Mesenchymal stem cell (in vitro differentiated cells and primary cell): ENCODE results near the gene CLEC4G.

Experiments
- DNase-seq: peaks from one replicate; pipeline ENCODE4 v3.0.0-alpha.2; 2013
- H2AFZ ChIP-seq: one replicate; pipeline ENCODE4 v1.6.1; 2013; ENCODE audit warnings: low read depth, mild to moderate bottlenecking, control low read depth, inconsistent platforms, low read length, moderate library complexity
- H2AK5ac ChIP-seq: 2 replicates; pipeline ENCODE4 v1.6.1; 2013; ENCODE audit warnings: low read length, moderate library complexity, mild to moderate bottlenecking, inconsistent platforms; ENCODE audit not compliant: severe bottlenecking
- H2BK120ac ChIP-seq: one replicate; pipeline ENCODE4 v1.6.1; 2013; ENCODE audit warnings: low read depth, mild to moderate bottlenecking, inconsistent platforms, low read length, moderate library complexity
- H2BK12ac ChIP-seq, 2 experiments: one replicate each; pipeline ENCODE4 v1.6.1; 2013; ENCODE audit warnings: inconsistent platforms in 2 of 2, low read length in 2 of 2, mild to moderate bottlenecking in 2 of 2, moderate library complexity in 2 of 2, control low read depth in 1 of 2
- H2BK15ac ChIP-seq: one replicate; pipeline ENCODE4 v1.6.1; 2013; ENCODE audit warnings: mild to moderate bottlenecking, low read depth, inconsistent platforms; ENCODE audit not compliant: poor library complexity, severe bottlenecking
- H2BK5ac ChIP-seq: 2 replicates; pipeline ENCODE4 v1.6.1; 2013; ENCODE audit warnings: low read depth, mild to moderate bottlenecking, low read length, control low read depth, inconsistent platforms; ENCODE audit not compliant: poor library complexity, severe bottlenecking
- H3K14ac ChIP-seq, 2 experiments: one replicate each; pipeline ENCODE4 v1.6.1; 2013; ENCODE audit warnings: inconsistent platforms in 2 of 2, low read length in 2 of 2, control low read depth in 1 of 2, mild to moderate bottlenecking in 1 of 2, moderate library complexity in 1 of 2
- H3K18ac ChIP-seq, 2 experiments: one replicate each; pipeline ENCODE4 v1.6.1; 2013; ENCODE audit warnings: inconsistent platforms in 2 of 2, low read length in 2 of 2, control low read depth in 1 of 2, low read depth in 1 of 2, mild to moderate bottlenecking in 1 of 2
- H3K23ac ChIP-seq, 2 experiments: one replicate each; pipeline ENCODE4 v1.6.1; 2013; ENCODE audit warnings: inconsistent platforms in 2 of 2, low read length in 2 of 2, mild to moderate bottlenecking in 2 of 2, moderate library complexity in 2 of 2, control low read depth in 1 of 2
- H3K27ac ChIP-seq: 2 replicates; pipeline ENCODE4 v1.5.1; 2013; ENCODE audit warnings: mild to moderate bottlenecking, moderate library complexity, low read length, control low read depth, inconsistent platforms; ENCODE audit not compliant: poor library complexity, severe bottlenecking
- H3K27me3 ChIP-seq, 2 experiments: 2 replicates each; pipeline versions ENCODE4 v1.6.1 to v1.7.0; 2013; ENCODE audit warnings: low read length in 2 of 2, mild to moderate bottlenecking in 2 of 2, moderate library complexity in 2 of 2, control low read depth in 1 of 2, inconsistent platforms in 1 of 2; ENCODE audit not compliant: control insufficient read depth in 1 of 2, insufficient read depth in 1 of 2
- H3K36me3 ChIP-seq, 2 experiments: 2 replicates each; pipeline versions ENCODE4 v1.6.1 to v1.7.0; 2013; ENCODE audit warnings: low read length in 2 of 2, control low read depth in 1 of 2, inconsistent platforms in 1 of 2, low read depth in 1 of 2, mild to moderate bottlenecking in 1 of 2; ENCODE audit not compliant: insufficient read depth in 2 of 2, control insufficient read depth in 1 of 2
- H3K4ac ChIP-seq, 2 experiments: one replicate each; pipeline ENCODE4 v1.6.1; 2013; ENCODE audit warnings: inconsistent platforms in 2 of 2, low read length in 2 of 2, mild to moderate bottlenecking in 2 of 2, moderate library complexity in 2 of 2, control low read depth in 1 of 2, low read depth in 1 of 2
- H3K4me1 ChIP-seq: 2 replicates; pipeline ENCODE4 v1.6.1; 2013; ENCODE audit warnings: low read depth, low read length, control low read depth; ENCODE audit not compliant: control insufficient read depth, insufficient read depth
- H3K4me2 ChIP-seq: 2 replicates; pipeline ENCODE4 v1.6.1; 2013; ENCODE audit warnings: low read length, mild to moderate bottlenecking, inconsistent platforms; ENCODE audit not compliant: poor library complexity, severe bottlenecking
- H3K4me3 ChIP-seq, 2 experiments: 2 replicates each; pipeline versions ENCODE4 v1.5.1 to v1.7.0; 2013; ENCODE audit warnings: low read length in 2 of 2, mild to moderate bottlenecking in 2 of 2, control low read depth in 1 of 2, low read depth in 1 of 2; ENCODE audit not compliant: insufficient read depth in 1 of 2
- H3K79me1 ChIP-seq: replicated peaks from 2 replicates; pipeline ENCODE4 v1.6.1; 2013; ENCODE audit warnings: mild to moderate bottlenecking, control low read depth, low read length, inconsistent platforms; ENCODE audit not compliant: poor library complexity, severe bottlenecking
- H3K9ac ChIP-seq: 2 replicates; pipeline ENCODE4 v1.7.0; 2013; ENCODE audit warnings: mild to moderate bottlenecking, low read length, moderate library complexity
- H3K9me3 ChIP-seq: 2 replicates; pipeline ENCODE4 v1.7.0; 2013; ENCODE audit warnings: mild to moderate bottlenecking, low read length; ENCODE audit not compliant: control insufficient read depth
- H4K8ac ChIP-seq: one replicate; pipeline ENCODE4 v1.6.1; 2013; ENCODE audit warnings: inconsistent platforms, mild to moderate bottlenecking, low read length, moderate library complexity
- H4K91ac ChIP-seq: one replicate; pipeline ENCODE4 v1.6.1; 2013; ENCODE audit warnings: mild to moderate bottlenecking, low read length, inconsistent platforms
- WGBS: methylation state at CpG from one replicate; pipeline ENCODE4 v1.1.7; 2013; ENCODE audit warnings: mixed read lengths; 5-methylcytosine and 5-hydroxymethylcytosine counted together

The CLEC4G gene

DNA sequence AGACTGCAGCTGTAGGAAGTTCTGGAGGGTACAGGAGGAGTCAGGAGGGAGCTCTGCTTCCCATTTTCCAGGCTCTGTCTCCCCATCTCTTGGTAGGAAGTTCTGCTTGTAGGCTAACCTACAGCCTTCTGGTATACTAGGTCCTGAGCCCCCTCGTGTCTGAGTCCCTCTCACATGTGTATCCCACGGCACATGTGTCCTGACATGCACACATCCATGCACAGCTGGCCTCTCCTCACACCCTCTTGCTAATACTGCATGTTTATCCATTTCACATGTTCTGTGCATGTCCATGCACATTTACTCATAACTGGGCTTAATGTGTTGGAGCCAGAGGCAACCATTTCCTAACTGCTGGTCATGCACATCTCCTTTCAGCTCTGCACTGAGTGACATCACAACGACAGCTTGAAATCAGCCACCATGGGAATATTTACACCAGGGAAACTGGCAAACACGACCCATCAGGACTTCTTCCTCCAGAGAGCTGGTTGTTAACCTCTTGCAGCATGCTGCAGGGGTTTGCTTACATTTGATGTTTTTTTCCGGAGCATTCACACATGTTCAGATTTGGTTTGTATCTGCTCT, 12.4 kb upstream of the CLEC4G start:
- Histone ChIP-seq H3K9ac (no peak overlapping the region), H3K14ac (no peak overlapping the region), H2AK5ac (no peak overlapping the region), H3K18ac (no peak overlapping the region), H3K4me1 (no peaks in the 10 kb centered on the region), H4K91ac (no peak overlapping the region), H3K23ac (no peak overlapping the region), H2BK12ac (no peak overlapping the region), H3K79me1 (no peaks in the 10 kb centered on the region), H2BK15ac (no peak overlapping the region), H3K4ac (no peak overlapping the region), H3K4me2 (no peak overlapping the region), H2AFZ (no peak overlapping the region), H2BK120ac (no peak overlapping the region), H2BK5ac (no peak overlapping the region), H3K36me3 (no peaks in the 10 kb centered on the region), H3K9me3 (no peaks in the 10 kb centered on the region), H3K27ac (no peak overlapping the region), H3K27me3 (peaks cover 26 to 62% of the 10 kb centered on the region in 2 experiments), H4K8ac (no peak overlapping the region), H3K4me3 (no peak overlapping the region)
- DNase-seq = no peak
- WGBS = 65% methylated on average over 5 of the region's 5 CpGs

DNA sequence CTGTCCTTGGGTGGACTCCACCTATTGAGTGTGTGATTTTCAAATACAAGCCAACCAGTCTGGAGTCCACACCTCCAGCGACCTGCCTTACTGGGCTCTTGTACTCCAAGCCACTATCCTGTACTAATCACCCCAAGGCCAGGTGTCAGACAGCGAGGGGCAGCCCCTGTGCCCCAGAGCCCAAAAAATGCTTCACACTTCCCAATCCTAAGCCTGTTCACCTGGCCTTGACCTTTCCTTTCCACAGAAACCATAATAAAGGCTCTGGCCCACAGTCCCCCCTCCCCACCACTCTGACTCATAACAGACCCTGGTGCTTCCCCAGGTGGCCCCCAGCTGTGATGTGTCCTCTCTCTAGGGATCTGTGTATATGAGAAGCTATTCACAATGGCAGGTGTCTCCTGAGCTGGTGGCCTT, 11.5 kb upstream of the CLEC4G start:
- Histone ChIP-seq H3K18ac (no peak overlapping the region), H3K4me3 (no peak overlapping the region), H3K9me3 (no peaks in the 10 kb centered on the region), H3K79me1 (no peaks in the 10 kb centered on the region), H3K27me3 (peaks cover 26 to 64% of the 10 kb centered on the region in 2 experiments), H3K23ac (no peak overlapping the region), H4K91ac (no peak overlapping the region), H3K4me1 (no peaks in the 10 kb centered on the region), H3K27ac (no peak overlapping the region), H3K4me2 (no peak overlapping the region), H2AFZ (no peak overlapping the region), H2BK12ac (no peak overlapping the region), H2BK15ac (no peak overlapping the region), H2BK5ac (no peak overlapping the region), H3K4ac (no peak overlapping the region), H3K36me3 (no peaks in the 10 kb centered on the region), H2BK120ac (no peak overlapping the region), H2AK5ac (no peak overlapping the region), H4K8ac (no peak overlapping the region), H3K9ac (no peak overlapping the region), H3K14ac (no peak overlapping the region)
- DNase-seq = no peak
- WGBS = 43% methylated on average over 2 of the region's 2 CpGs

DNA sequence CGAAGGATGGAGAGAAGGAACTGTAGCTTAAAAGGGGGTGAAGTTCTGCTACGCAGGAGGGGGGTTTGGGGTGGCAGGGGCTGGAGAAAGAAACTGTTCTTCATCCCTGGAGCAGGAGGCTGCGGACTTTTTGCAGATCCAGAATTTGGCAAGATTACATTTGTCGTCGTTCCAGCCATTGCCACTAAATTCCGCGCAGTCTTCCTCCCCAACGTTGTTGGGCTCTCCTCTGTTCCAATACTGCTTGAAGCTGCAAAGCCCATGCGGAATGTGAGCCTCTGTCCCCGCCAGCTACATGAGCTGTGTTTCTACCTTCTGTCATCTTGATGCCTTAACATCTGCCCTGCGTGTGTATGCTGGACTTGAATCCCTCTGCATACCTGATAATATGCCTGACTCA, 11.1 kb upstream of the CLEC4G start:
- H3K18ac ChIP-seq = no peak overlapping the region
- no peak overlapping the region for H3K4ac ChIP-seq
- no peak overlapping the region for H3K27ac ChIP-seq
- no peaks in the 10 kb centered on the region for H3K79me1 ChIP-seq
- no peaks in the 10 kb centered on the region for H3K36me3 ChIP-seq
- no peak overlapping the region for H4K91ac ChIP-seq
- H3K4me2 ChIP-seq = no peak overlapping the region
- H2BK15ac ChIP-seq = no peak overlapping the region
- DNase-seq = no peak
- WGBS = 83% methylated on average over 11 of the region's 11 CpGs
- H3K23ac ChIP-seq = no peak overlapping the region
- no peak overlapping the region for H4K8ac ChIP-seq
- H3K4me1 ChIP-seq = no peaks in the 10 kb centered on the region
- H3K9me3 ChIP-seq = no peaks in the 10 kb centered on the region
- H3K9ac ChIP-seq = no peak overlapping the region
- peaks cover 26 to 59% of the 10 kb centered on the region in 2 experiments for H3K27me3 ChIP-seq
- no peak overlapping the region for H3K14ac ChIP-seq
- H2BK12ac ChIP-seq = no peak overlapping the region
- H2AK5ac ChIP-seq = no peak overlapping the region
- H2BK5ac ChIP-seq = no peak overlapping the region
- H2BK120ac ChIP-seq = no peak overlapping the region
- H2AFZ ChIP-seq = no peak overlapping the region
- no peak overlapping the region for H3K4me3 ChIP-seq

DNA sequence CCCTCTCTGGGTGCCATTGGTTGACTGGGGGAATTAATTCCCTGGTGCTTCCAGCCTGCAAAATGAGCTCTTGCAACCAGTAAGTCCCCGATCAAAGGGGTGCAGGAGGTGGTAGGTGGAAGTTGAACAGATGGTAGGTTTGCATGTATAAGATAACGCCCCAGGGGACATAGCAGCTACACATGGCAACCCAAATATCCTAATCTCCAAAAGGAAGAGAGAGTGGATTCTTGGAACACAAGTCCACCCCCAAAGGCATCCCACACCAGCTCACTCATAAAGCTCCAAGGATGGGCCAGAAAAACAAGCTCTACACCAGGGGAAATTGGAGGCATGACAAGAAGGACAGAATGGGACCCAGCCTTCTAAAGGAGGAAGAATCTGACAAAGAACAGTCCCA, 10.7 kb upstream of the CLEC4G start:
- no peak for DNase-seq
- no peaks in the 10 kb centered on the region for H3K9me3 ChIP-seq
- H2BK12ac ChIP-seq = no peak overlapping the region
- no peak overlapping the region for H2BK120ac ChIP-seq
- H3K4ac ChIP-seq = no peak overlapping the region
- 100% methylated on average over 1 of the region's 2 CpGs for WGBS
- H3K27me3 ChIP-seq = peaks cover 26 to 55% of the 10 kb centered on the region in 2 experiments
- no peak overlapping the region for H3K4me3 ChIP-seq
- no peak overlapping the region for H3K23ac ChIP-seq
- no peak overlapping the region for H4K8ac ChIP-seq
- H2BK5ac ChIP-seq = no peak overlapping the region
- H3K4me1 ChIP-seq = no peaks in the 10 kb centered on the region
- no peak overlapping the region for H3K27ac ChIP-seq
- no peak overlapping the region for H3K14ac ChIP-seq
- H3K79me1 ChIP-seq = no peaks in the 10 kb centered on the region
- H4K91ac ChIP-seq = no peak overlapping the region
- no peak overlapping the region for H3K9ac ChIP-seq
- no peak overlapping the region for H3K18ac ChIP-seq
- H2BK15ac ChIP-seq = no peak overlapping the region
- H2AK5ac ChIP-seq = no peak overlapping the region
- H2AFZ ChIP-seq = no peak overlapping the region
- no peak overlapping the region for H3K4me2 ChIP-seq
- H3K36me3 ChIP-seq = no peaks in the 10 kb centered on the region
